Activated T-cell treated with anti-CD3 and anti-CD28 coated beads, Interleukin-2, amount 50 U/mL, for 4 hours (primary cell): ENCODE results near the gene IRF6. TPM values are rescaled to one million over a fixed set of nuclear protein-coding genes. Genes with fewer than 3 reads are reported as not detected.
A peak's percentile ranks its signal among the peaks of the same experiment; 100 is the strongest.

Experiments used
- ATAC-seq, 2 donors: fragments of 200-7000 bp; cut with Tn5 transposase; one replicate each; pipeline ENCODE4 v1.10.0; 2021
- DNase-seq: peaks from one replicate; pipeline ENCODE4 v3.0.0-alpha.2; 2020
- H3K27me3 Mint-ChIP-seq: one replicate; pipeline ENCODE4 v1.8.0; 2021; ENCODE audit warnings: low read depth, mixed read lengths
- H3K36me3 Mint-ChIP-seq: one replicate; pipeline ENCODE4 v1.8.0; 2022; ENCODE audit warnings: mixed read lengths; ENCODE audit not compliant: insufficient read depth
- H3K4me1 Mint-ChIP-seq: one replicate; pipeline ENCODE4 v1.8.0; 2021; ENCODE audit warnings: low read depth, mixed read lengths
- H3K4me3 Mint-ChIP-seq: one replicate; pipeline ENCODE4 v1.8.0; 2021; ENCODE audit warnings: mild to moderate bottlenecking, moderate library complexity, mixed read lengths
- H3K9me3 Mint-ChIP-seq: one replicate; pipeline ENCODE4 v1.8.0; 2021; ENCODE audit warnings: mixed read lengths
- total RNA-seq, 3 donors: library from RNA; stranded (reverse); gene quantifications; one replicate each; pipeline ENCODE4 v1.2.1, GENCODE V29; 2021

Gene IRF6
- total RNA-seq, 3 donors from 2014 or later, result 0.11 to 0.15 (median 0.13) TPM

- no peak overlapping the region for H3K4me3 Mint-ChIP-seq
- no peaks in the 10 kb centered on the region for H3K9me3 Mint-ChIP-seq
- H3K4me1 Mint-ChIP-seq, result peaks cover 56% of the 10 kb centered on the region
- DNase-seq (no peak), ATAC-seq (no peak)
- peaks cover 47% of the 10 kb centered on the region for H3K36me3 Mint-ChIP-seq
- H3K27me3 Mint-ChIP-seq, result no peaks in the 10 kb centered on the region
These were observed 25.7 kb upstream of the IRF6 start for GRCh38 chr1:209831615-209832014.

- ATAC-seq, result no peak
- Mint-ChIP-seq H3K27me3 (no peaks in the 10 kb centered on the region), H3K9me3 (no peaks in the 10 kb centered on the region), H3K4me1 (peaks cover 49% of the 10 kb centered on the region), H3K36me3 (peaks cover 43% of the 10 kb centered on the region), H3K4me3 (peak overlapping the region; percentile 1)
- no peak for DNase-seq
These were observed 24.8 kb upstream of the IRF6 start for GRCh38 chr1:209830722-209831121.

DNA sequence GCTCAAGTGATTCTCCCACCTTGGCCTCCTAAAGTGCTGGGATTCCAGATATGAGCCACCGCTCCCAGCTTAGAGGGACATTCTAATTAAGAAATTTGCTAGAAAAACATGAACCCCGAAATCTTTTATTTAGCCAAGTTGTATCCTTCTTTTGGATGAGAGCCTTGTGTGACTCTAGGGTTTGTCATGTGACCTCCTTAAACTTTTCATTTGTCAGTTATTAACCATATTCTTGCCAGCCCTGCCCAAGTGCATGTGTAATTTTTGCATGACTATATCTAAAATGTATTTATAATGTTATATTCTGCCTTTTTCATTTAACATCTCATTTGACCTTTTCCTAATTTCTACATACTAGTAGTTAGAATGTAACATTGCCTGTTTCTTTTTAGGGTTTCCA, 23.8 kb upstream of the IRF6 start:
- no peaks in the 10 kb centered on the region for H3K27me3 Mint-ChIP-seq

DNA sequence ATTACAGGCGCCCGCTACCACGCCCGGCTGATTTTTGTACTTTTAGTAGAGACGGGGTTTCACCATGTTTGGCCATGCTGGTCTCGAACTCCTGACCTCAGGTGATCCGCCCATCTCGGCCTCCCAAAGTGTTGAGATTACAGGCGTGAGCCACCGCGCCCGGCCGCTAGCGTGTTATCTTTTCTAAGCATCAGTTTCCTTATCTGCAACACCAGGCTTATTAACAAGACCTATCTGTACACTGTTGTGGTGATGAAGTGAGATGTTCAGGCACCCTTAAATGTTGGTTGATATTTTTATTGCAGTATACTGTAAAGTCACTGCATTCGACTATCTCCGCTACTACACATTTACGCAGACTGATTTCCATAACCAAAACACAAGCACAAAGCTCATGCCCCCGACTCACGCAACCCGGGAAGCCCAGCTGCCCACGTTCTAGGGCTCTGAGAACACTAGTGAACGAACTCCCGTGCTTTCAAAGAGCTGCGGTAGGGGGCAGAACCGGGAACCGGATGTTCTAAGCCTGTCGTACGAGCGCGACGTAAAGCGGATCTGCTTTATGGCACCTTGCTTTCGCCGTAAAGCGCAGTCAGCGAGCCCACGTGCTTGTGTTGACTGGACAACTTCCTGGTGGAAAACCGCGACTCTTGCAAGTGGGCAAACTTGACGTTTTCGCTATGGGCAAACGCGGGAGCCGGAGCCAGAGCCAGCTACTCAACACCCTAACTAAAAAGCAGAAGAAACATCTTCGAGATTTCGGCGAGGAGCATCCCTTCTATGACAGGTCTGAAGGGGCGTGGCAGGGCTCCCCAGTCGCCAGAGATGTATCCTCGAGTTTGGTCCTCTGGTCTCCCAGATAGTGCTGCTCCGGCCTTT, 21.7 kb upstream of the IRF6 start, which contains the start of gene UTP25:
Gene UTP25, plus strand, starts transcription at position 589 of the 879 bp plus-strand sequence. Its CDS starts 92 bp downstream, at position 681.
- Mint-ChIP-seq H3K4me1 (peaks cover 41% of the 10 kb centered on the region), H3K27me3 (peaks cover 5% of the 10 kb centered on the region)
- ATAC-seq, result peak; percentile 94 to 95

More for the DNA sequence above, 23.8 kb upstream of the IRF6 start:
- peak overlapping the region; percentile 95 for H3K4me3 Mint-ChIP-seq
- H3K36me3 Mint-ChIP-seq, result peaks cover 35% of the 10 kb centered on the region
- H3K9me3 Mint-ChIP-seq, result no peaks in the 10 kb centered on the region
- DNase-seq, result no peak
- ATAC-seq, result no peak
- H3K4me1 Mint-ChIP-seq, result peaks cover 41% of the 10 kb centered on the region

DNA sequence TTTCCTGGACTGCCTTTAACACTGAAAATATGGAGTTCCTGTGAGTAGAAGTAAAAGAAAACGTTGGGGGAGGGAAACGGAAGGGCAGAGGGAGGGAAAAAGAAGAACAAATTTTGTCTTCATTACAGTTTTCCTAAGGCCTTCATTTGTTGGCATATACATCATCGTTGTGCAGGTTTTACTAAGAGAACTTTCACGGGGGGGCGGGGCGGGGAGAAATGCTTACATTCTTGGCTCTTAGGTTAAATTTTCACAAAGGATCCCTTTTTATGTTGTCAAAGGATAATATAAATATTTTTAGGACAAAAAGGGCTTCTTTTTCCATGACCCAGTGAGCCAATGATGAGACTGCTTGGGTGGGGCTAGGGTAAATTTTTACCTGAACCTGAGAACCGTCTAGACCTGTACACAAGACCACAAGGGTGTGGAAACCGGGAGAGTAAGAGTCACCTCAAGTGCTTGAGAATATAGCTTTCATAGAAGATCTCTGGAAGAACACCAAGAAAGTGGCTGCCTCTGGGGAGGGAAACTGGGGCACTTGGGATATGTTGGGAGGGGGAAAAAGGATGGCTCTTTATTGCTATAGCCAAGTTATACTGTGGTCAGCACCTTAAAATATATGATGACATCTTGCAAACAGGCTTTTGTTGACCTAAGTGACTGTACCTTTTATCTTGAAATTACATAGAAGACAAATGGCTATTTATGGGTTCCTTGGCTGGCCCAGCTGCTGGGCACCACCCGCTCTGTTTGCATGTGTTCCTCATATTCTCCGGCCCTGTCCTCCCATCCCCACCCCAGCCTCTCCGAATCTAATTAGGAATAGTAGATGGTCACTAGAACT, 19.9 kb upstream of the IRF6 start:
- Mint-ChIP-seq H3K36me3 (peaks cover 7% of the 10 kb centered on the region), H3K4me3 (no peak overlapping the region), H3K4me1 (peaks cover 35% of the 10 kb centered on the region), H3K9me3 (no peaks in the 10 kb centered on the region), H3K27me3 (peaks cover 14% of the 10 kb centered on the region)
- ATAC-seq (no peak), DNase-seq (no peak)

More for the DNA sequence above, 21.7 kb upstream of the IRF6 start, which contains the start of gene UTP25:
- Mint-ChIP-seq H3K36me3 (peaks cover 18% of the 10 kb centered on the region), H3K9me3 (no peaks in the 10 kb centered on the region), H3K4me3 (peak within 1 kb of the TSS; percentile 95)
- DNase-seq, result peak; percentile 90

DNA sequence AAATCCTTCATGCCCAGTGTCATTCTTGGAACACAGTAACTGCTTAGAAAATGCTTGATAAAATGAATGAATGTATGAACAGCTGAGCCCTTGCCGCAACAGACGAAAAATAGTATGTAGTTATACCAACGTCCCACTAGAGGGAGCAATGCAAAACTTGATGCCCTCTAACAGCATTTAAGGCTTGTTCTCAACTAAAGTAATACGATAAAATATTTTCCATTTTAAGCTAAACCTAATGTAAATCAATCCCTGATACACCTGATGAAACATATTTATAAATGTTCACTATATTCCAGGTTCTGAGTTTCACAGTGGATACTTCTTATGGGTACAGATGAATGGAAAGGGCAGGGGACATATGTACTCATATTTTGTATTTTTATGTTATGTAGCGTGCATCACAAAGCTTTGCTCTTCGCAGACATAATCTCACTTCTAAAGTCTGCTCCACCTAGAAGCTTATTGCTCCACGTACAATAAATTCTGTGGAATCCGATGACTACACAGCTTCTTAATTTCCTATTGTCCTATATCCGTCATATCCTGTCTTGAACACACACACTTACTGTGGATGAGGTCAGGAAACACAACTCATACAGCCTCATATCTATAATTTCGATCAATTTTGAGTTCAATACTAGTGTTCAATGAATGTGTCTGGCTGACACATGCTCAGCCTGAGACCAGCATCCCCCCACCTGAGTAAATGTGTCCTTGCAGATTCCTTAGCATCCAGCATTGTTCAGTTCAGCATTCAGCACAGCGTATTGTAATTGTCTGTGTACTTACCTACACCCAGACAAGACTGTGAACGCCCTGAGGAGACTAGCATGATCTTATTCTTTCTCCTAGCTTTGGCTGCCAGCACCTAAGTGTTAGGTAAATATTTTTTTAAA, 17.4 kb upstream of the IRF6 start:
- Mint-ChIP-seq H3K9me3 (no peaks in the 10 kb centered on the region), H3K4me3 (no peak overlapping the region), H3K36me3 (no peaks in the 10 kb centered on the region), H3K27me3 (peaks cover 14% of the 10 kb centered on the region), H3K4me1 (peaks cover 17% of the 10 kb centered on the region)
- peak in 1 of 2 donors; percentile 32 for ATAC-seq
- no peak for DNase-seq

- H3K4me3 Mint-ChIP-seq, result no peak overlapping the region
- H3K36me3 Mint-ChIP-seq, result no peaks in the 10 kb centered on the region
- H3K4me1 Mint-ChIP-seq, result peaks cover 16% of the 10 kb centered on the region
- ATAC-seq (no peak), DNase-seq (no peak)
- peaks cover 14% of the 10 kb centered on the region for H3K27me3 Mint-ChIP-seq
- H3K9me3 Mint-ChIP-seq, result no peaks in the 10 kb centered on the region
These were observed 16.8 kb upstream of the IRF6 start for GRCh38 chr1:209822706-209823105.

DNA sequence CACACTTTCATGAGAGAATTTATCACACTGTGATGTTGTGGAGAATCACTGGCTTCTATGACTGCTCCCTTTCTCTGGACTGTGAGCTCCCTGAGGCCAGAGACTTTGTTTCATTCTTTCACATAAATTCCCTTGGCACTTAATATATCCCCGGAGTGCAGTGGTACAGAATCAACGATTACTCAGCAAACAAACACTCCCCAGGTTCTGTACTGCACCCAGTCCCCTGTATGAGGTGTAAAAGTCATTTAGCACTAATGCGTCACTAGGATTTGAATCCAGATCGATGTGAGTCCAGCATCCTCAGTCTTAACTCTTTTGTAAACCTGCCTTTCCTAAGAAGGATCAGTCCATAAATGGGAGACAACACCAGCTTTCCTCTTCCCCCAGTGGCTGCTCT, 15.0 kb upstream of the IRF6 start:
- Mint-ChIP-seq H3K36me3 (no peaks in the 10 kb centered on the region), H3K9me3 (no peaks in the 10 kb centered on the region), H3K27me3 (peaks cover 14% of the 10 kb centered on the region), H3K4me3 (no peak overlapping the region), H3K4me1 (peaks cover 11% of the 10 kb centered on the region)
- ATAC-seq (no peak), DNase-seq (no peak)

- Mint-ChIP-seq H3K9me3 (no peaks in the 10 kb centered on the region), H3K4me3 (no peak overlapping the region), H3K4me1 (peaks cover 22% of the 10 kb centered on the region), H3K27me3 (peaks cover 14% of the 10 kb centered on the region), H3K36me3 (no peaks in the 10 kb centered on the region)
- ATAC-seq (no peak), DNase-seq (no peak)
These were observed 13.1 kb upstream of the IRF6 start for GRCh38 chr1:209819058-209819457.

- no peak for ATAC-seq
- DNase-seq, result no peak
- Mint-ChIP-seq H3K36me3 (no peaks in the 10 kb centered on the region), H3K9me3 (no peaks in the 10 kb centered on the region), H3K4me3 (no peak overlapping the region), H3K4me1 (peaks cover 16% of the 10 kb centered on the region), H3K27me3 (peaks cover 10% of the 10 kb centered on the region)
These were observed 11.7 kb upstream of the IRF6 start for GRCh38 chr1:209817691-209818090.

DNA sequence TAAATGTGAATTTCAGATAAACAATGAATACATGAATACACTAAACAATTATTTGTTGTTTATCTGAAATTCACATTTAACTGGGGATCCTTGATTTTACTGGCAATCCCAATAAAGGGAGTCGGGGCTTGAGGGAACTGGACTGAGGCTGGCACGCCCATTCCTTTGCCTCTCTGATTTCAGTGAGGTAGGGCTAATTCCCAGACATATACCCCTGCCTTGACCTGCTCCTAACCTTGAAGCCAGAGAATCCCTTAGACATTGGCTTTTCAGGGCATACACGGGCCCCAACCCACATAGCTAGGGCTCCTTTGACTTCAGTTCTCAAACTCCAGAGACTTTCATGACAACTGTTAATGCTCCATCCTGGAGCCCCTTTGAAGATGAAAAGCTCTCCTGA, 11.0 kb upstream of the IRF6 start:
- H3K36me3 Mint-ChIP-seq, result no peaks in the 10 kb centered on the region
- H3K4me1 Mint-ChIP-seq, result peaks cover 14% of the 10 kb centered on the region
- ATAC-seq, result no peak
- no peak overlapping the region for H3K4me3 Mint-ChIP-seq
- DNase-seq, result no peak
- H3K27me3 Mint-ChIP-seq, result peaks cover 7% of the 10 kb centered on the region
- H3K9me3 Mint-ChIP-seq, result no peaks in the 10 kb centered on the region

DNA sequence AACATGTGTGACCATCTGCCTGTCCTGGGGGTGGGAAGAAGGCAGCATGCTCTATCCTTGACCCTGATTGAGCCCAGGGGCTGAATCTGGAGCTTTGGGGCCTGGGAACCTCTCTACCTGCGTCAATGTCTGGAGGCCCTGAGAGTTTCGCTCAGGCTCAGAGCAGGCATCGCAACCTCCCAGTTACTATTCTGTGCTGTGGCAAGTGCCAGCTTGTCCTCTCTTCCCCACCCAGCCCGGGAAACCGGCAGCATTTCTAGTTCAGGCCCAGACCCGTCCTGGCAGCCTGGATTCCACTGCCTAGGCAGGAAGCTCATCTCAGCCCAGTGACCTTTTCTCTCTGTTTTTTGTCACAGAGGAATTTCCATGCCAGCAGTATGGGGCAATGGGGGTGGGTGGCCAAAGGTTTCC, 10.0 kb upstream of the IRF6 start:
- Mint-ChIP-seq H3K4me1 (peaks cover 14% of the 10 kb centered on the region), H3K27me3 (peaks cover under 1% of the 10 kb centered on the region), H3K36me3 (no peaks in the 10 kb centered on the region), H3K9me3 (no peaks in the 10 kb centered on the region), H3K4me3 (no peak overlapping the region)
- ATAC-seq (no peak), DNase-seq (no peak)

- ATAC-seq, result no peak
- Mint-ChIP-seq H3K36me3 (no peaks in the 10 kb centered on the region), H3K9me3 (no peaks in the 10 kb centered on the region), H3K4me1 (peaks cover 14% of the 10 kb centered on the region), H3K27me3 (no peaks in the 10 kb centered on the region), H3K4me3 (no peak overlapping the region)
- no peak for DNase-seq
These were observed 9.5 kb upstream of the IRF6 start for GRCh38 chr1:209815490-209815889.

GRCh38 chr1:209813902-209814301, 8.0 kb upstream of the IRF6 start:
- no peak overlapping the region for H3K4me3 Mint-ChIP-seq
- H3K4me1 Mint-ChIP-seq, result peaks cover 14% of the 10 kb centered on the region
- H3K27me3 Mint-ChIP-seq, result no peaks in the 10 kb centered on the region
- ATAC-seq (no peak), DNase-seq (no peak)
- no peaks in the 10 kb centered on the region for H3K9me3 Mint-ChIP-seq
- no peaks in the 10 kb centered on the region for H3K36me3 Mint-ChIP-seq
